ENCODE data around the gene CLEC16A.

DNA sequence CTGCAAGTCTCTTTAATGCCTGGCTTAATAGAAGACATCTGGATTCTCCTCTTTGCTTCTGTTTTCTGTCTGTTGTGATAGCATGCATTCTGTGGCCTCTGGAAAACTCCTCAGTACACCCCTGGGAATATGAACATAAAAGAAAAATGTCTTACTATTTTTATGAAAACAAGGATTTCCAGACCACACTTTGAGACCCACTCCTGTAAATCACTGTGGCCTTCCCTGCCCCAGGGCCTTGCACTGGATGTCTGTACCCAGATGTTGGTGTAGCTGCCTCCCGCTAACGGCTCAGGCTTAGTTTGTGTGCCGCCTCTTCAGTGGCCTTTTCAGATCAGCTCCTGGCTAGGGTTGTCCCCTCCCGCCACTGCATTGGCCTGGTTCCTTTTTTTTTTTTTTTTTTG, 185.0 kb downstream of the CLEC16A start:
- TF ChIP-seq POLR2A (IDR thresholded peaks at IDR 0.05; ENCODE audit: low read depth, low read length) (no peak), POLR2AphosphoS5 (IDR thresholded peaks at IDR 0.05; ENCODE audit: low read depth, low read length) (no peak), SPI1 (IDR thresholded peaks at IDR 0.05; ENCODE audit: low read depth, low read length) (no peak), POU2F2 (IDR thresholded peaks at IDR 0.05; ENCODE audit: low read depth, low read length) (no peak), TAF1 (IDR thresholded peaks at IDR 0.05; ENCODE audit: low read depth, low read length) (no peak)

All from GM12891 (cell line).